ENCODE data around the gene CCNYL1. TPM values are rescaled to one million over a fixed set of nuclear protein-coding genes. Genes with fewer than 3 reads are reported as not detected.
"Not testable (repeated sequence)": the region's sequence is repeated elsewhere in the genome, so short reads cannot be mapped to it uniquely, and the experiment has no call there.

The CCNYL1 gene
- total and polyA plus RNA-seq, 3 experiments from 2014 or later: 2.0 to 7.2 (median 6.1) TPM

- Histone ChIP-seq H3K9me3 (ENCODE audit: low read length) (no peaks in the 10 kb centered on the region), H3K27me3 (ENCODE audit: insufficient read depth, low read length, poor library complexity, severe bottlenecking) (no peaks in the 10 kb centered on the region), H3K27ac (ENCODE audit: low read depth, low read length) (no peak overlapping the region), H3K4me1 (ENCODE audit: insufficient read depth, low read length) (no peaks in the 10 kb centered on the region), H3K4me3 (ENCODE audit: low read length) (no peak overlapping the region), H3K36me3 (ENCODE audit: insufficient read depth, low read length) (no peaks in the 10 kb centered on the region)
- Mint-ChIP-seq H3K27me3 (peaks cover 0 to under 1% of the 10 kb centered on the region in 2 donors), H3K4me1 (no peaks in the 10 kb centered on the region), H3K27ac (no peak overlapping the region), H3K36me3 (peaks cover 0 to 20% (median 9%) of the 10 kb centered on the region in 3 donors), H3K4me3 (no peak overlapping the region), H3K9me3 (no peaks in the 10 kb centered on the region)
- ChIA-PET CTCF (no interaction called here), POLR2A (no interaction called here)
- no peak for DNase-seq
These were observed 43.3 kb downstream of the CCNYL1 start for GRCh38 chr2:207754498-207755383.

GRCh38 chr2:207758025-207758424 is 46.6 kb downstream of the CCNYL1 start:
- Histone ChIP-seq H3K27me3 (ENCODE audit: insufficient read depth, low read length, poor library complexity, severe bottlenecking) (no peaks in the 10 kb centered on the region), H3K4me1 (ENCODE audit: insufficient read depth, low read length) (no peaks in the 10 kb centered on the region), H3K4me3 (ENCODE audit: low read length) (no peak overlapping the region), H3K27ac (ENCODE audit: low read depth, low read length) (no peak overlapping the region), H3K9me3 (ENCODE audit: low read length) (no peaks in the 10 kb centered on the region), H3K36me3 (ENCODE audit: insufficient read depth, low read length) (no peaks in the 10 kb centered on the region)
- ChIA-PET CTCF (interaction anchor here (0.7 kb wide), 1 partner anchor 10 kb away, joined by 4 read pairs; no protein-coding TSS in a partner anchor), POLR2A (no interaction called here)
- H3K27me3 Mint-ChIP-seq: peaks cover 2 to 24% of the 10 kb centered on the region in 2 donors
- peaks cover 0 to 4% (median 2%) of the 10 kb centered on the region in 3 donors for H3K36me3 Mint-ChIP-seq
- H3K27ac Mint-ChIP-seq: no peak overlapping the region
- no peaks in the 10 kb centered on the region for H3K4me1 Mint-ChIP-seq
- no peaks in the 10 kb centered on the region for H3K9me3 Mint-ChIP-seq
- H3K4me3 Mint-ChIP-seq: no peak overlapping the region
- DNase-seq: no peak

- Mint-ChIP-seq H3K4me1 (no peaks in the 10 kb centered on the region), H3K9me3 (no peaks in the 10 kb centered on the region), H3K4me3 (no peak overlapping the region), H3K27me3 (peaks cover 5 to 42% of the 10 kb centered on the region in 2 donors), H3K27ac (no peak overlapping the region), H3K36me3 (no peaks in the 10 kb centered on the region)
- H3K27me3 ChIP-seq (ENCODE audit: insufficient read depth, low read length, poor library complexity, severe bottlenecking): no peaks in the 10 kb centered on the region
- no peaks in the 10 kb centered on the region for H3K36me3 ChIP-seq (ENCODE audit: insufficient read depth, low read length)
- ChIA-PET POLR2A (no interaction called here), CTCF (no interaction called here)
- H3K9me3 ChIP-seq (ENCODE audit: low read length): no peaks in the 10 kb centered on the region
- no peak overlapping the region for H3K4me3 ChIP-seq (ENCODE audit: low read length)
- H3K27ac ChIP-seq (ENCODE audit: low read depth, low read length): no peak overlapping the region
- no peaks in the 10 kb centered on the region for H3K4me1 ChIP-seq (ENCODE audit: insufficient read depth, low read length)
- DNase-seq: no peak
These were observed 48.5 kb downstream of the CCNYL1 start for GRCh38 chr2:207759890-207760289.

- Histone ChIP-seq H3K36me3 (ENCODE audit: insufficient read depth, low read length) (no peaks in the 10 kb centered on the region), H3K4me3 (ENCODE audit: low read length) (no peak overlapping the region), H3K9me3 (ENCODE audit: low read length) (no peaks in the 10 kb centered on the region), H3K27ac (ENCODE audit: low read depth, low read length) (no peak overlapping the region), H3K4me1 (ENCODE audit: insufficient read depth, low read length) (no peaks in the 10 kb centered on the region), H3K27me3 (ENCODE audit: insufficient read depth, low read length, poor library complexity, severe bottlenecking) (no peaks in the 10 kb centered on the region)
- DNase-seq: no peak
- Mint-ChIP-seq H3K36me3 (no peaks in the 10 kb centered on the region), H3K9me3 (no peaks in the 10 kb centered on the region), H3K4me3 (no peak overlapping the region), H3K27ac (no peak overlapping the region), H3K4me1 (no peaks in the 10 kb centered on the region), H3K27me3 (peaks cover 8 to 48% of the 10 kb centered on the region in 2 donors)
- ChIA-PET CTCF (no interaction called here), POLR2A (no interaction called here)
These were observed 49.0 kb downstream of the CCNYL1 start for GRCh38 chr2:207760453-207760852.

GRCh38 chr2:207761426-207761825 is 50.0 kb downstream of the CCNYL1 start:
- H3K9me3 ChIP-seq (ENCODE audit: low read length); H3K27ac ChIP-seq (ENCODE audit: low read depth, low read length); H3K4me3 ChIP-seq (ENCODE audit: low read length); POLR2A ChIA-PET; H3K27me3 ChIP-seq (ENCODE audit: insufficient read depth, low read length, poor library complexity, severe bottlenecking); DNase-seq; H3K4me1 Mint-ChIP-seq; H3K36me3 Mint-ChIP-seq; H3K27ac Mint-ChIP-seq; H3K9me3 Mint-ChIP-seq; CTCF ChIA-PET; H3K4me3 Mint-ChIP-seq; H3K36me3 ChIP-seq (ENCODE audit: insufficient read depth, low read length); H3K4me1 ChIP-seq (ENCODE audit: insufficient read depth, low read length): not testable (repeated sequence)
- peaks cover 14 to 55% of the 10 kb centered on the region in 2 donors for H3K27me3 Mint-ChIP-seq

GRCh38 chr2:207762146-207762545 is 50.7 kb downstream of the CCNYL1 start:
- peaks cover 2% of the 10 kb centered on the region for H3K4me1 ChIP-seq (ENCODE audit: insufficient read depth, low read length)
- ChIA-PET POLR2A (no interaction called here), CTCF (interaction anchor here (1.3 kb wide), 1 partner anchor 15 kb away, joined by 3 read pairs; no protein-coding TSS in a partner anchor)
- Mint-ChIP-seq H3K27me3 (peaks cover 14 to 60% of the 10 kb centered on the region in 2 donors), H3K27ac (no peak overlapping the region), H3K36me3 (no peaks in the 10 kb centered on the region), H3K4me1 (peaks cover 6 to 10% (median 6%) of the 10 kb centered on the region in 3 donors), H3K4me3 (no peak overlapping the region), H3K9me3 (peaks cover 0 to 1% (median 0%) of the 10 kb centered on the region in 5 donors)
- no peaks in the 10 kb centered on the region for H3K9me3 ChIP-seq (ENCODE audit: low read length)
- no peak overlapping the region for H3K27ac ChIP-seq (ENCODE audit: low read depth, low read length)
- no peak for DNase-seq
- H3K4me3 ChIP-seq (ENCODE audit: low read length): no peak overlapping the region
- H3K36me3 ChIP-seq (ENCODE audit: insufficient read depth, low read length): no peaks in the 10 kb centered on the region
- peaks cover 7% of the 10 kb centered on the region for H3K27me3 ChIP-seq (ENCODE audit: insufficient read depth, low read length, poor library complexity, severe bottlenecking)

- ChIA-PET POLR2A (no interaction called here), CTCF (interaction anchor here (1.3 kb wide), 1 partner anchor 16 kb away, joined by 3 read pairs; no protein-coding TSS in a partner anchor)
- Mint-ChIP-seq H3K27me3 (peaks cover 16 to 65% of the 10 kb centered on the region in 2 donors), H3K4me1 (peaks cover 17 to 22% (median 17%) of the 10 kb centered on the region in 3 donors), H3K27ac (no peak overlapping the region), H3K4me3 (no peak overlapping the region), H3K36me3 (no peaks in the 10 kb centered on the region), H3K9me3 (peaks cover 0 to 2% (median 0%) of the 10 kb centered on the region in 5 donors)
- H3K36me3 ChIP-seq (ENCODE audit: insufficient read depth, low read length): no peaks in the 10 kb centered on the region
- no peaks in the 10 kb centered on the region for H3K9me3 ChIP-seq (ENCODE audit: low read length)
- H3K4me1 ChIP-seq (ENCODE audit: insufficient read depth, low read length): peaks cover 15% of the 10 kb centered on the region
- no peak overlapping the region for H3K27ac ChIP-seq (ENCODE audit: low read depth, low read length)
- H3K27me3 ChIP-seq (ENCODE audit: insufficient read depth, low read length, poor library complexity, severe bottlenecking): peaks cover 9% of the 10 kb centered on the region
- no peak overlapping the region for H3K4me3 ChIP-seq (ENCODE audit: low read length)
- no peak for DNase-seq
These were observed 52.0 kb downstream of the CCNYL1 start for GRCh38 chr2:207763303-207763917.

GRCh38 chr2:207764096-207764630 is 52.7 kb downstream of the CCNYL1 start:
- Histone ChIP-seq H3K9me3 (ENCODE audit: low read length) (no peaks in the 10 kb centered on the region), H3K4me1 (ENCODE audit: insufficient read depth, low read length) (peaks cover 21% of the 10 kb centered on the region), H3K4me3 (ENCODE audit: low read length) (no peak overlapping the region), H3K36me3 (ENCODE audit: insufficient read depth, low read length) (no peaks in the 10 kb centered on the region), H3K27me3 (ENCODE audit: insufficient read depth, low read length, poor library complexity, severe bottlenecking) (peaks cover 9% of the 10 kb centered on the region), H3K27ac (ENCODE audit: low read depth, low read length) (no peak overlapping the region)
- Mint-ChIP-seq H3K9me3 (peaks cover 0 to 2% (median 0%) of the 10 kb centered on the region in 5 donors), H3K27me3 (peaks cover 16 to 66% of the 10 kb centered on the region in 2 donors), H3K4me1 (peaks cover 17 to 28% (median 20%) of the 10 kb centered on the region in 3 donors), H3K36me3 (peaks cover 0 to 3% (median 0%) of the 10 kb centered on the region in 3 donors), H3K27ac (no peak overlapping the region), H3K4me3 (peak overlapping the region in 1 of 7 donors; percentile 24)
- no peak for DNase-seq
- ChIA-PET POLR2A (no interaction called here), CTCF (no interaction called here)

All from CD8-positive, alpha-beta memory T cell (primary cell).